ENCODE data around the gene E2F4.

Gene E2F4

GRCh38 chr16:67191995-67192681 lies at the start of gene E2F4:
Gene E2F4, plus strand, starts transcription at chr16:67192155. Its CDS starts 73 bp downstream, at chr16:67192228.
- peak; percentile 83 for DNase-seq

GRCh38 chr16:67142342-67142741 lies 49.6 kb upstream of the E2F4 start:
- DNase-seq = no peak

- no peak for DNase-seq
Observed at GRCh38 chr16:67144943-67145342, 47.0 kb upstream of the E2F4 start.

- no peak for DNase-seq
Observed at GRCh38 chr16:67145746-67146145, 46.2 kb upstream of the E2F4 start.

- DNase-seq = no peak
Observed at GRCh38 chr16:67146523-67147357, 45.2 kb upstream of the E2F4 start.

- DNase-seq = no peak
Observed at GRCh38 chr16:67147437-67148140, 44.4 kb upstream of the E2F4 start.

- no peak for DNase-seq
Observed at GRCh38 chr16:67148221-67148620, 43.7 kb upstream of the E2F4 start.

- DNase-seq = no peak
Observed at GRCh38 chr16:67148656-67149275, 43.2 kb upstream of the E2F4 start.

GRCh38 chr16:67149276-67150046 lies 42.5 kb upstream of the E2F4 start:
- DNase-seq = no peak

- DNase-seq = peak; percentile 33
Observed at GRCh38 chr16:67150047-67150832, 41.7 kb upstream of the E2F4 start.

- DNase-seq = no peak
Observed at GRCh38 chr16:67150833-67151396, 41.0 kb upstream of the E2F4 start, which contains the start of gene B3GNT9. Gene B3GNT9, minus strand, starts transcription at chr16:67150998. Its CDS starts 513 bp downstream, at chr16:67150485.

- DNase-seq = no peak
Observed at GRCh38 chr16:67151431-67152097, 40.4 kb upstream of the E2F4 start.

GRCh38 chr16:67154578-67155294 lies 37.2 kb upstream of the E2F4 start:
- no peak for DNase-seq

GRCh38 chr16:67155295-67156142 lies 36.4 kb upstream of the E2F4 start:
- peak; percentile 72 for DNase-seq

- no peak for DNase-seq
Observed at GRCh38 chr16:67156143-67156844, 35.7 kb upstream of the E2F4 start.

- DNase-seq = no peak
Observed at GRCh38 chr16:67157106-67157748, 34.7 kb upstream of the E2F4 start.

- DNase-seq = peak; percentile 76
Observed at GRCh38 chr16:67157892-67158635, 33.9 kb upstream of the E2F4 start.
